ENCODE measurements around the gene WNT1. TPM values are rescaled to one million over a fixed set of nuclear protein-coding genes. Genes with fewer than 3 reads are reported as not detected.

The WNT1 gene
- total RNA-seq, 4 donors from 2014 or later = not detected

DNA sequence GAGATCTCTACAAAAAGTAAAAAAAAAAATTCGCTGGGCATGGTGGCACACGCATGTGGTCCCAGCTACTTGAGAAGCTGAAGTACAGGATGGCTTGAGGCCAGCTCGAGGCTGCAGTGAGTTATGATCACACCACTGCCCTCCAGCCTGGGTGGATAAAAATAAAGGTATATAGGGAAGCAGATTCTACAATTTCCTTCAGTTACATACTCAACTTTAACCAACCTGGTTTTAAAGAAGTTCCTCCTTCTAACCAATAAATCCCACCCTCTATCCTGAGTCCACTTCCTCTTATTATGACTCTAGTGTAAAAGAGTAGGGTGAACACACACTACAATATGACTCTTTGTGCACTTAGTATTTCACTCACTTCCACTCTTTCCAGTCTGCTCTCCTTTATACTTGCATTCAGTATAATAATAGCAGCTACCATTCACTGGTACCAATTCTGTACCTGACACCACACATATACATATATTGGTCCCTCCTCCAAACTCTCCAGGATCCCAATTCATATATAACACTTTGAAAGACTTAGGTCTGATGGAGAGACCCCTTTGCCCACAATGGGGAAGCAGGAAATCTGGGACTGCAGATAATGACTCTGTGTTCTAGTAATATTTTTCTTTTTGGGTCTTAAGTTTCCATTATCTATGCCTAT is 23.2 kb upstream of the WNT1 start:
- H3K4me3 ChIP-seq = no peak overlapping the region
- DNase-seq (ENCODE audit: low spot score in 2 of 2) = no peak
- no peak overlapping the region for H3K27ac ChIP-seq
- TF ChIP-seq EP300 (IDR thresholded peaks at IDR 0.05) (no peak), POLR2A (IDR thresholded peaks at IDR 0.05) (no peak)
- TF ChIP-seq, protein P1, sequence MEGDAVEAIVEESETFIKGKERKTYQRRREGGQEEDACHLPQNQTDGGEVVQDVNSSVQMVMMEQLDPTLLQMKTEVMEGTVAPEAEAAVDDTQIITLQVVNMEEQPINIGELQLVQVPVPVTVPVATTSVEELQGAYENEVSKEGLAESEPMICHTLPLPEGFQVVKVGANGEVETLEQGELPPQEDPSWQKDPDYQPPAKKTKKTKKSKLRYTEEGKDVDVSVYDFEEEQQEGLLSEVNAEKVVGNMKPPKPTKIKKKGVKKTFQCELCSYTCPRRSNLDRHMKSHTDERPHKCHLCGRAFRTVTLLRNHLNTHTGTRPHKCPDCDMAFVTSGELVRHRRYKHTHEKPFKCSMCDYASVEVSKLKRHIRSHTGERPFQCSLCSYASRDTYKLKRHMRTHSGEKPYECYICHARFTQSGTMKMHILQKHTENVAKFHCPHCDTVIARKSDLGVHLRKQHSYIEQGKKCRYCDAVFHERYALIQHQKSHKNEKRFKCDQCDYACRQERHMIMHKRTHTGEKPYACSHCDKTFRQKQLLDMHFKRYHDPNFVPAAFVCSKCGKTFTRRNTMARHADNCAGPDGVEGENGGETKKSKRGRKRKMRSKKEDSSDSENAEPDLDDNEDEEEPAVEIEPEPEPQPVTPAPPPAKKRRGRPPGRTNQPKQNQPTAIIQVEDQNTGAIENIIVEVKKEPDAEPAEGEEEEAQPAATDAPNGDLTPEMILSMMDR (IDR thresholded peaks at IDR 0.05) = no peak
- 76 to 85% methylated on average over 3 of the region's 3 CpGs for WGBS, 2 donors
- H3K4me1 ChIP-seq = peaks cover 0 to 30% (median 15%) of the 10 kb centered on the region in 4 donors
- peaks cover 0 to 6% (median 0%) of the 10 kb centered on the region in 3 donors for H3K36me3 ChIP-seq
- no peaks in the 10 kb centered on the region for H3K9me3 ChIP-seq
- no peaks in the 10 kb centered on the region for H3K27me3 ChIP-seq

- H3K27ac ChIP-seq = peak overlapping the region in 3 of 4 donors; percentile 83 to 88 (median 86)
- TF ChIP-seq POLR2A (IDR thresholded peaks at IDR 0.05) (no peak), EP300 (IDR thresholded peaks at IDR 0.05) (peak in 1 of 2 donors; percentile 55)
- TF ChIP-seq, protein P1 (IDR thresholded peaks at IDR 0.05) = no peak
- peak overlapping the region; percentile 82 to 93 (median 90) for H3K4me3 ChIP-seq
- peaks cover 0 to 30% (median 15%) of the 10 kb centered on the region in 4 donors for H3K4me1 ChIP-seq
- peaks cover 0 to 4% (median 0%) of the 10 kb centered on the region in 3 donors for H3K36me3 ChIP-seq
- WGBS, 2 donors = 1% methylated on average over 27 to 29 of the region's 29 CpGs
- no peaks in the 10 kb centered on the region for H3K27me3 ChIP-seq
- no peaks in the 10 kb centered on the region for H3K9me3 ChIP-seq
- peak; percentile 57 to 81 for DNase-seq (ENCODE audit: low spot score in 2 of 2)
Measured at GRCh38 chr12:48956279-48957140, 21.6 kb upstream of the WNT1 start.

- peak in 1 of 2 donors; percentile 30 for TF ChIP-seq POLR2A (IDR thresholded peaks at IDR 0.05)
- TF ChIP-seq, protein P1 (IDR thresholded peaks at IDR 0.05) = peak in 1 of 5 experiments; percentile 19
- peak in 1 of 2 donors; percentile 77 for TF ChIP-seq EP300 (IDR thresholded peaks at IDR 0.05)
- H3K36me3 ChIP-seq = peaks cover 0 to 4% (median 0%) of the 10 kb centered on the region in 3 donors
- peak; percentile 82 to 87 for DNase-seq (ENCODE audit: low spot score in 2 of 2)
- peak within 1 kb of the TSS; percentile 82 to 93 (median 90) for H3K4me3 ChIP-seq
- WGBS, 2 donors = 0 to 1% methylated on average over 54 of the region's 58 CpGs
- H3K9me3 ChIP-seq = no peaks in the 10 kb centered on the region
- peak within 1 kb of the TSS in 3 of 4 donors; percentile 83 to 88 (median 86) for H3K27ac ChIP-seq
- H3K4me1 ChIP-seq = peaks cover 0 to 30% (median 15%) of the 10 kb centered on the region in 4 donors
- no peaks in the 10 kb centered on the region for H3K27me3 ChIP-seq
Measured at GRCh38 chr12:48957141-48958048, 20.7 kb upstream of the WNT1 start, which contains the start of gene ARF3. Gene ARF3, minus strand, starts transcription at chr12:48957487. Its CDS starts 16,392 bp downstream, at chr12:48941095.

- Histone ChIP-seq H3K9me3 (no peaks in the 10 kb centered on the region), H3K4me1 (peaks cover 0 to 30% (median 15%) of the 10 kb centered on the region in 4 donors), H3K36me3 (no peaks in the 10 kb centered on the region), H3K27ac (peak overlapping the region in 2 of 4 donors; percentile 86 to 88), H3K4me3 (peak overlapping the region in 2 of 4 donors; percentile 82 to 93), H3K27me3 (no peaks in the 10 kb centered on the region)
- DNase-seq (ENCODE audit: low spot score in 2 of 2) = no peak
- TF ChIP-seq EP300 (IDR thresholded peaks at IDR 0.05) = no peak
- WGBS, 2 donors = 28% methylated on average over 3 of the region's 3 CpGs
Measured at GRCh38 chr12:48958049-48958388, 20.1 kb upstream of the WNT1 start.

DNA sequence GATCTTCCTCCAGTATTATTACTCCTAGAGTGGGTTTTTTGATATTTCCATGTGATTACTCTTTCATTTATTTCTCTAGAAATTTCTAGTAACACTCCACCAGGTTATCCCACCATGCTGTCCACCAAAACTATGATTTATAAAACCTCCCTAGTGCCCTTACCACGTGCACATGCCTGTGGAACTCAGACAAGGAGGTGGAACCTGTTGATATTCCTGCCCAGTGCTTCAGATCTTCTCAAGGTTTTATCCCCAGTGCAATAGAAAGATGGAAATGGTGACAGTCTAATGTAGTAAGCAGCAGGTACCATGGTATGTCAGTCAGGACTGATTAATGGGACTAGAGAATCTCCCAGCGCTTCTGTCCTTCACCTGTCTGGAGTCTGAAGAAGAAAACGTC is 17.3 kb upstream of the WNT1 start:
- Histone ChIP-seq H3K27ac (no peak overlapping the region), H3K27me3 (peaks cover 0 to 12% of the 10 kb centered on the region in 2 donors), H3K4me1 (peaks cover 0 to 12% (median 8%) of the 10 kb centered on the region in 4 donors), H3K36me3 (no peaks in the 10 kb centered on the region), H3K4me3 (no peak overlapping the region), H3K9me3 (no peaks in the 10 kb centered on the region)
- WGBS, 2 donors = 63 to 72% methylated on average over 3 of the region's 3 CpGs
- no peak for DNase-seq (ENCODE audit: low spot score in 2 of 2)
- TF ChIP-seq POLR2A (IDR thresholded peaks at IDR 0.05) = no peak
- TF ChIP-seq EP300 (IDR thresholded peaks at IDR 0.05) = no peak
- TF ChIP-seq, protein P1 (IDR thresholded peaks at IDR 0.05) = no peak

Measured in tibial nerve (tissue), 4 donors.